ENCODE results near the gene TTYH3.
A peak's percentile ranks its signal among the peaks of the same experiment; 100 is the strongest.
"Not testable (repeated sequence)": the region's sequence is repeated elsewhere in the genome, so short reads cannot be mapped to it uniquely, and the experiment has no call there.

TTYH3 gene

GRCh38 chr7:2603044-2603965, 28.5 kb upstream of the TTYH3 start:
- no peak for DNase-seq (ENCODE audit: low spot score)

GRCh38 chr7:2604608-2605174, 27.1 kb upstream of the TTYH3 start:
- no peak for DNase-seq (ENCODE audit: low spot score)

- no peak for DNase-seq (ENCODE audit: low spot score)
Measured at GRCh38 chr7:2605608-2606538, 25.9 kb upstream of the TTYH3 start.

GRCh38 chr7:2606539-2606936, 25.2 kb upstream of the TTYH3 start:
- no peak for DNase-seq (ENCODE audit: low spot score)

- DNase-seq (ENCODE audit: low spot score) = peak; percentile 64
Measured at GRCh38 chr7:2607122-2607922, 24.5 kb upstream of the TTYH3 start.

- DNase-seq (ENCODE audit: low spot score) = no peak
Measured at GRCh38 chr7:2607923-2608904, 23.6 kb upstream of the TTYH3 start.

GRCh38 chr7:2608921-2609411, 22.8 kb upstream of the TTYH3 start:
- no peak for DNase-seq (ENCODE audit: low spot score)

- not testable (repeated sequence) for DNase-seq (ENCODE audit: low spot score)
Measured at GRCh38 chr7:2609646-2610045, 22.1 kb upstream of the TTYH3 start.

GRCh38 chr7:2610466-2610865, 21.3 kb upstream of the TTYH3 start:
- DNase-seq (ENCODE audit: low spot score) = no peak

GRCh38 chr7:2610898-2611297, 20.9 kb upstream of the TTYH3 start:
- no peak for DNase-seq (ENCODE audit: low spot score)

GRCh38 chr7:2611401-2611800, 20.4 kb upstream of the TTYH3 start:
- no peak for DNase-seq (ENCODE audit: low spot score)

- no peak for DNase-seq (ENCODE audit: low spot score)
Measured at GRCh38 chr7:2611922-2612321, 19.9 kb upstream of the TTYH3 start.

GRCh38 chr7:2612445-2613097, 19.2 kb upstream of the TTYH3 start:
- no peak for DNase-seq (ENCODE audit: low spot score)

GRCh38 chr7:2613098-2613930, 18.5 kb upstream of the TTYH3 start:
- DNase-seq (ENCODE audit: low spot score) = no peak

GRCh38 chr7:2613931-2614600, 17.7 kb upstream of the TTYH3 start:
- peak; percentile 79 for DNase-seq (ENCODE audit: low spot score)

GRCh38 chr7:2614631-2615330, 17.0 kb upstream of the TTYH3 start:
- peak; percentile 29 for DNase-seq (ENCODE audit: low spot score)
